Measurements from ENCODE around the gene NREP.

GRCh38 chr5:111756581-111757354 is at the start of gene NREP:
- TF ChIP-seq POLR2AphosphoS5 (IDR thresholded peaks at IDR 0.05; ENCODE audit: low read depth, low read length) (no peak), POLR2A (IDR thresholded peaks at IDR 0.05; ENCODE audit: low read depth, low read length) (no peak), TAF1 (IDR thresholded peaks at IDR 0.05; ENCODE audit: borderline replicate concordance, low read depth, low read length) (no peak)
